GM12875 (cell line): Measurements from ENCODE around the gene CLEC19A.

Experiments
- H3K4me3 ChIP-seq: one replicate; pipeline ENCODE4 v1.5.1; 2011; ENCODE audit warnings: low read depth, low read length, control low read depth
- TF ChIP-seq, protein P1 (sequence below): IDR thresholded peaks from 2 replicates; pipeline ENCODE4 v1.5.1; 2011; ENCODE audit warnings: low read depth, mild to moderate bottlenecking, control low read depth, inconsistent platforms, low read length, moderate library complexity, borderline replicate concordance; ENCODE audit not compliant: insufficient read depth

The CLEC19A gene

DNA sequence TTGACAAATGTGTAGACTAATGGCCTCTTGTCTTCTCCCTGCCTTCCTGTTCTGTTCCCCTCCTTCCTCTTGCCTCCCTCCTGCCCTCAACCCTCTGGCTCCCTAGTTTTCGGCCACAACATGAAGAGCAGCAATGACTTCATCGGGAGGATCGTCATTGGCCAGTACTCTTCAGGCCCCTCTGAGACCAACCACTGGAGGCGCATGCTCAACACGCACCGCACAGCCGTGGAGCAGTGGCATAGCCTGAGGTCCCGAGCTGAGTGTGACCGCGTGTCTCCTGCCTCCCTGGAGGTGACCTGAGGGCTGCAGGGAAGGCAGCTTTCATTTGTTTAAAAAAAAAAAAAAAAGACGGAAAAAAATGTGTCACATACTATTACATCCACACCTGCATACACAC, 18.8 kb upstream of the CLEC19A start:
- TF ChIP-seq, protein P1, sequence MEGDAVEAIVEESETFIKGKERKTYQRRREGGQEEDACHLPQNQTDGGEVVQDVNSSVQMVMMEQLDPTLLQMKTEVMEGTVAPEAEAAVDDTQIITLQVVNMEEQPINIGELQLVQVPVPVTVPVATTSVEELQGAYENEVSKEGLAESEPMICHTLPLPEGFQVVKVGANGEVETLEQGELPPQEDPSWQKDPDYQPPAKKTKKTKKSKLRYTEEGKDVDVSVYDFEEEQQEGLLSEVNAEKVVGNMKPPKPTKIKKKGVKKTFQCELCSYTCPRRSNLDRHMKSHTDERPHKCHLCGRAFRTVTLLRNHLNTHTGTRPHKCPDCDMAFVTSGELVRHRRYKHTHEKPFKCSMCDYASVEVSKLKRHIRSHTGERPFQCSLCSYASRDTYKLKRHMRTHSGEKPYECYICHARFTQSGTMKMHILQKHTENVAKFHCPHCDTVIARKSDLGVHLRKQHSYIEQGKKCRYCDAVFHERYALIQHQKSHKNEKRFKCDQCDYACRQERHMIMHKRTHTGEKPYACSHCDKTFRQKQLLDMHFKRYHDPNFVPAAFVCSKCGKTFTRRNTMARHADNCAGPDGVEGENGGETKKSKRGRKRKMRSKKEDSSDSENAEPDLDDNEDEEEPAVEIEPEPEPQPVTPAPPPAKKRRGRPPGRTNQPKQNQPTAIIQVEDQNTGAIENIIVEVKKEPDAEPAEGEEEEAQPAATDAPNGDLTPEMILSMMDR, result no peak
- no peak overlapping the region for H3K4me3 ChIP-seq

DNA sequence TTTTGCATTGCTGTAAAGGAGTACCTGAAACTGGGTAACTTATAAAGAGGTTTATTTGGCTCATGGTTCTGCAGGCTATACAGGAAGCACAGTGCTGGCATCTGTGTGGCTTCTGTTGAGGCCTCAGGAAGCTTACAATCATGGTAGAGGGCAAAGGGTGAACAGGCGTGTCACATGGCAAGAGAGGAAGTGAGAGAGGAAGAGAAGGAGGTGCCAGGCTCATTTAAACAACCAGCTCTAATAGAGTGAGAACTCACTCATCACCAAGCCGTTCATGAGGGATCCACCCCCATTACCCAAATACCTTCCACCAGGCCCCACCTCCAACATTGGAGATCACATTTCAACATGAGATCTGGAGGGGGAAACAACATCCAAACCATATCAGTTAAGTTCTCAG, 16.4 kb upstream of the CLEC19A start:
- H3K4me3 ChIP-seq, result no peak overlapping the region
- TF ChIP-seq, protein P1, result no peak

DNA sequence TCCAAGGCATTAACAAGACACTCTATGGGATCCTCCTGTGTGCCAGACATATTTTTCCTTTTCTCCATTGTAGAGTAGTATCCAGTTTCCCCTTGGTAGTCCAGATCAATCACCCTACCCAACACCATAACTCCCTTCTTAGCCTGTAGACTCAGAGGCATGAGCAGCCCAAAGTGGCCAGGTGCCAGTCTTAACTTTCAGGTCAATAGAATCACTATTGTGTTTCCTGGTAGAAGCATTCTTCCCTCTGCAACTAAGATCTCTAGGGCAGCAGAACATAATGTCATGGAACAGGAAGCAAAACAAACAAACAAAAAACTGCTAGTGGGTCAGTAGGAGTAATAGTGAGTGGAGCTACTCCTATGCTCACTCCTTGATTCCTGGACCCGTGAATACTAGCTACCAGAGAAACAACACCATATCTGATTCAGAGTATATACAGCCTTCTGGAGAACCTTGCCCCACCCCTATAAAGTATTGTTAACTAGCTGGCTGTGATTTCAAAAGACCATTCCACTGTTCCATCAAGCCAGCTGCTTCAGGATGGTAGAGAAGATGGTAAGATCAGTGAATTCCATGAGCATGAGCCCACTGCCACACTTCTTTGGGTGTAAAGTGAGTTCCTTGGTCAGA, 11.2 kb upstream of the CLEC19A start:
- H3K4me3 ChIP-seq, result no peak overlapping the region
- TF ChIP-seq, protein P1, result no peak

DNA sequence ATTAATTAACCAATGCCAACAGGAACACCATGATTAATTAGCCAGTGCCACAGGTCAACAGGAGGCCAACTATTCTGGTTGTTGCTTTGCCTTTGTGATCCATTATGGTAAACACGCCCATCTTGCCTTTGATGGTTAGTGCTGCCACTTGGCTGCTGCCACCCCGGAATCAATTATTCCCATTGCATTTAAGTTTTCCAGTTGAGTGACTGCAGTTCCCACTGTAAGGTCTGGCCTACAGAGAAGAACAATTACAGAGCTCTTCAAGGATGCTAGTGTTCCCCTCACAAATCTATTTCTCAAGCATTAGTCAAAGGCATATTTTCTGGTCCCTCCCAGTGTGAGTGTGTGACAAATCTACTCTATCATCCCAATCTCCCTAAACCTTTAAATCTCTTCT, 7.1 kb upstream of the CLEC19A start:
- no peak overlapping the region for H3K4me3 ChIP-seq
- TF ChIP-seq, protein P1, result no peak

DNA sequence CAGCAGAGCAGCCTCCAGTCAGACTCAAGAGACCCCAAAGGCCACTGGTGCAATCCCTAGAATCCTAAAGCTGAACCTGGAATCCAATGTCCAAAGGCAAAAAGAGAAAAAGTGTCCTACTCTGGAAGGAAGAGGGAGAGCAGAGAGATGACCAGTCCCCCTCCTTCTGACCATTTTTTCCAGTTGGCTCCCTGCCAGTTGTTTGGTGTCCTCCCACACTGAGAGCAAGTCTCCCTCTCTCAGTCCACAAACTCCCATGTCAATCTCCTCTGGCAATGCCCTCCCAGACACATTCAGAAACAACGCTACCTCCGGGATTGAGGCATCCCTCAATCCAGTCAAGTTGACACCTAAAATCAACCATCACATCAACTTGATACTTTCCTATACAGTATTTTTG, 4.3 kb upstream of the CLEC19A start:
- TF ChIP-seq, protein P1, result no peak
- H3K4me3 ChIP-seq, result no peak overlapping the region

DNA sequence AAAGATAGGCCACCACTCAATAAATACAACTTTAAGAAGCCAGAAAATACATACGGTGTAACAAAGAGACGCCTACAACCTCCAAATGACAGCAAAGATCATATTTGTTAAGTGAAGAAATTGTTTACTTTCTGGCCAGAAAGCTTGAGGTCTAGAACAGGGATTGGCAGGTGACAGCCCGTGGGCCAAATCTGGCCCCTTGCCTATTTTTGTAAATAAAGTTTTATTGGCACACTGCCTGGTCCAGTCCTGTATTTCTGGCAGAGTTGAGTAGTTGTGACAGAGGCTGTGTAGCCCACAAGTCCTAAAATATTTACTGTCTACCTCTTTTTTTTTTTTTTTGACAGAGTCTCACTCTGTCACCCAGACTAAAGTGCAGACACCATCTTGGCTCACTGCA, 3.4 kb upstream of the CLEC19A start:
- H3K4me3 ChIP-seq, result no peak overlapping the region
- TF ChIP-seq, protein P1, result no peak

DNA sequence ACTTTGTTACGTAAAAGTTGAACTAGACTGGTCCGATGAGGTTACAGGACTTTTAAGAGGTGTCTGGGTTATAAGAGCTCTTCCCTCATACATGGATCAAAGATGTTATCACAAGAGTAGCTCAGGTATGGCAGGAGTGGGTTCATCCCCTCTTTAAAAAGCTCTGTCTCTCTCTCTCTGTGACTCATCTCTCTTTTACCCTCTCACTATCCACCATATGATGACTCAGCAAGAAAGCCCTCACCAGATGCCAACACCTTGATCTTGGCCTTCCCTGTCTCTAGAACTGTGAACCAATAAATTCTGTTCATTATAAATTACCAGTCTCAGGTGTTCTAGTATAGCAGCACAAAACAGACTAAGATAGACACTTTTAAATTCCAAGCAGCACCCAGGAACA, 1.9 kb upstream of the CLEC19A start:
- no peak overlapping the region for H3K4me3 ChIP-seq
- TF ChIP-seq, protein P1, result no peak
